Adrenal gland (tissue), 12 donors: ENCODE results near the gene ZCCHC17. TPM values are rescaled to one million over a fixed set of nuclear protein-coding genes. Genes with fewer than 3 reads are reported as not detected.

Source experiments
- DNase-seq, 7 donors: peaks; one replicate each; pipeline ENCODE4 v3.0.0-alpha.2; 2019 to 2020
- H3K27ac ChIP-seq, 5 donors: fragments of 200-600 bp; sonication (generic) in 4 of 5; 1 replicate in 3 of 5; 2 replicates in 2 of 5; pipeline versions ENCODE4 v1.5.1 to v1.8.0; 2016 to 2020; ENCODE audit warnings: mild to moderate bottlenecking in 1 of 5
- H3K27me3 ChIP-seq: fragments of 200-600 bp; 2 replicates; pipeline ENCODE4 v1.8.0; 2021
- H3K36me3 ChIP-seq, 2 donors: fragments of 200-600 bp; replicated peaks in 1 of 2; 1 replicate in 1 of 2; 2 replicates in 1 of 2; pipeline versions ENCODE4 v1.5.1 to v1.8.0; 2018 to 2022
- H3K4me1 ChIP-seq, 2 donors: fragments of 200-600 bp; replicated peaks in 1 of 2; 1 replicate in 1 of 2; 2 replicates in 1 of 2; pipeline versions ENCODE4 v1.5.1 to v1.8.0; 2018 to 2021
- H3K4me3 ChIP-seq, 4 donors: fragments of 200-600 bp; sonication (generic) in 3 of 4; one replicate each; pipeline ENCODE4 v1.5.1; 2016 to 2018
- H3K9me3 ChIP-seq, 3 donors: fragments of 200-600 bp; sonication (generic) in 1 of 3; replicated peaks in 1 of 3; 1 replicate in 2 of 3; 2 replicates in 1 of 3; pipeline versions ENCODE4 v1.5.1 to v1.8.0; 2016 to 2021
- CTCF ChIP-seq, 6 experiments: fragments of 450-650 bp in 4 of 6; fragments of 200-600 bp in 2 of 6; sonication (generic) in 1 of 6; IDR thresholded peaks; 1 replicate in 5 of 6; 2 replicates in 1 of 6; pipeline versions ENCODE4 v1.5.1 to v1.8.0; 2016 to 2021; ENCODE audit warnings: antibody characterized with exemption in 6 of 6, mild to moderate bottlenecking in 2 of 6, moderate library complexity in 1 of 6
- POLR2A ChIP-seq, 2 donors: fragments of 450-650 bp; IDR thresholded peaks; one replicate each; pipeline ENCODE4 v1.6.1; 2017; ENCODE audit warnings: antibody characterized with exemption in 2 of 2, mild to moderate bottlenecking in 2 of 2, moderate library complexity in 1 of 2
- WGBS, 4 donors: extraction: QIAGEN DNeasy Blood & Tissue Kit in 2 of 4; methylation state at CpG; one replicate each; pipeline versions ENCODE4 v1.1.5 to v1.1.7; 2013 to 2017; 5-methylcytosine and 5-hydroxymethylcytosine counted together
- intact Hi-C, 2 donors: fragments of 100-400 bp; cut with DNase I; formaldehyde crosslinking; loops; one replicate each; pipeline versions ENCODE4 v1.14.1 to v1.15.0; 2022 to 2023
- polyA plus RNA-seq, 3 donors: library from polyadenylated mRNA; stranded (reverse); fragments of 200-250 nt in 2 of 3; fragments of 350-450 nt in 1 of 3; fragmentation: Illumina TruSeq in 1 of 3; extraction: RNeasy Lipid Tissue Mini Kit (QIAGEN cat#74804) in 1 of 3; gene quantifications; one replicate each; pipeline ENCODE4 v1.2.3, GENCODE V29; 2013 to 2014
- total RNA-seq, 9 donors: library from RNA; depleted of rRNA in 4 of 9; stranded (reverse); fragments of >200 nt in 4 of 9; fragments of 120-200 nt in 1 of 9; fragmentation: NEBNext Ultra II Directional in 1 of 9; extraction: Animal tissue kit (Norgen Biotek cat#: 25700) in 1 of 9; gene quantifications; one replicate each; pipeline versions ENCODE4 v1.1.0 to v1.2.4, GENCODE V29; 2013 to 2023
- donor health status: healthy with polysubstance abuse.
- donor health status: Bipolar disorder and iron deficiency.
- donor health status: DM: yes; HTN: yes; CAD: no.
- donor health status: DM: no; HTN: no; CAD: no.
- donor health status: DM: no; HTN: no; CAD: no.
- donor health status: DM: yes; HTN: yes; CAD: no.

Gene ZCCHC17
- total and polyA plus RNA-seq, 12 donors: 20.9 to 62.1 (median 29.5) TPM

GRCh38 chr1:31318146-31318545 lies 21.3 kb downstream of the ZCCHC17 start:
- Histone ChIP-seq H3K4me3 (no peak overlapping the region), H3K4me1 (no peaks in the 10 kb centered on the region), H3K36me3 (peaks cover 0 to 40% of the 10 kb centered on the region in 2 donors), H3K27ac (no peak overlapping the region), H3K27me3 (no peaks in the 10 kb centered on the region), H3K9me3 (no peaks in the 10 kb centered on the region)
- no peak for DNase-seq
- no peak for TF ChIP-seq POLR2A (IDR thresholded peaks at IDR 0.05)
- no peak for TF ChIP-seq CTCF (IDR thresholded peaks at IDR 0.05)
- intact Hi-C loops: no loop called here
- 83 to 100% (median 96%) methylated on average over 1 of the region's 1 CpG for WGBS, 4 donors

- TF ChIP-seq POLR2A (IDR thresholded peaks at IDR 0.05): no peak
- TF ChIP-seq CTCF (IDR thresholded peaks at IDR 0.05): no peak
- WGBS, 4 donors: 85 to 100% (median 97%) methylated on average over 2 to 4 of the region's 4 CpGs
- intact Hi-C loops: no loop called here
- Histone ChIP-seq H3K4me1 (no peaks in the 10 kb centered on the region), H3K27me3 (no peaks in the 10 kb centered on the region), H3K27ac (no peak overlapping the region), H3K9me3 (no peaks in the 10 kb centered on the region), H3K4me3 (no peak overlapping the region), H3K36me3 (peaks cover 0 to 11% of the 10 kb centered on the region in 2 donors)
- DNase-seq: no peak
Measured at GRCh38 chr1:31324093-31324492, 27.3 kb downstream of the ZCCHC17 start.

- TF ChIP-seq CTCF (IDR thresholded peaks at IDR 0.05) (no peak), POLR2A (IDR thresholded peaks at IDR 0.05) (no peak)
- WGBS, 4 donors: 95 to 100% (median 98%) methylated on average over 3 of the region's 3 CpGs
Measured at GRCh38 chr1:31324992-31325391, 28.2 kb downstream of the ZCCHC17 start.

GRCh38 chr1:31326461-31326860 lies 29.6 kb downstream of the ZCCHC17 start:
- Histone ChIP-seq H3K36me3 (no peaks in the 10 kb centered on the region), H3K27me3 (no peaks in the 10 kb centered on the region), H3K4me1 (no peaks in the 10 kb centered on the region), H3K9me3 (no peaks in the 10 kb centered on the region), H3K4me3 (no peak overlapping the region), H3K27ac (no peak overlapping the region)
- 88 to 95% (median 92%) methylated on average over 1 of the region's 1 CpG for WGBS, 4 donors
- intact Hi-C loops: no loop called here
- no peak for DNase-seq
- TF ChIP-seq CTCF (IDR thresholded peaks at IDR 0.05): no peak
- TF ChIP-seq POLR2A (IDR thresholded peaks at IDR 0.05): no peak

More at GRCh38 chr1:31324992-31325391, 28.2 kb downstream of the ZCCHC17 start:
- Histone ChIP-seq H3K4me3 (no peak overlapping the region), H3K36me3 (peaks cover 0 to 4% of the 10 kb centered on the region in 2 donors), H3K4me1 (no peaks in the 10 kb centered on the region), H3K27ac (no peak overlapping the region), H3K9me3 (no peaks in the 10 kb centered on the region), H3K27me3 (no peaks in the 10 kb centered on the region)
- intact Hi-C loops: no loop called here
- no peak for DNase-seq
